Activated naive CD8-positive, alpha-beta T cell treated with anti-CD3 and anti-CD28 coated beads, Interleukin-2, amount 50 U/mL, for 24 hours (primary cell): ENCODE data around the gene L1CAM.

Source experiments
- ATAC-seq: fragments of 150-1000 bp; cut with Tn5 transposase; one replicate; pipeline ENCODE4 v1.10.0; 2021
- DNase-seq: peaks from one replicate; pipeline ENCODE4 v3.0.0; 2021
- H3K27ac Mint-ChIP-seq: one replicate; pipeline ENCODE4 v1.8.0; 2021; ENCODE audit warnings: mild to moderate bottlenecking, mixed read lengths
- H3K27me3 Mint-ChIP-seq: one replicate; pipeline ENCODE4 v1.8.0; 2021; ENCODE audit warnings: mixed read lengths
- H3K36me3 Mint-ChIP-seq: one replicate; pipeline ENCODE4 v1.8.0; 2021; ENCODE audit warnings: low read depth, mixed read lengths
- H3K4me1 Mint-ChIP-seq: one replicate; pipeline ENCODE4 v1.8.0; 2021; ENCODE audit warnings: mixed read lengths
- H3K4me3 Mint-ChIP-seq: one replicate; pipeline ENCODE4 v1.8.0; 2021; ENCODE audit warnings: mild to moderate bottlenecking, moderate library complexity, mixed read lengths
- H3K9me3 Mint-ChIP-seq: one replicate; pipeline ENCODE4 v1.8.0; 2021; ENCODE audit warnings: mixed read lengths

Gene L1CAM

DNA sequence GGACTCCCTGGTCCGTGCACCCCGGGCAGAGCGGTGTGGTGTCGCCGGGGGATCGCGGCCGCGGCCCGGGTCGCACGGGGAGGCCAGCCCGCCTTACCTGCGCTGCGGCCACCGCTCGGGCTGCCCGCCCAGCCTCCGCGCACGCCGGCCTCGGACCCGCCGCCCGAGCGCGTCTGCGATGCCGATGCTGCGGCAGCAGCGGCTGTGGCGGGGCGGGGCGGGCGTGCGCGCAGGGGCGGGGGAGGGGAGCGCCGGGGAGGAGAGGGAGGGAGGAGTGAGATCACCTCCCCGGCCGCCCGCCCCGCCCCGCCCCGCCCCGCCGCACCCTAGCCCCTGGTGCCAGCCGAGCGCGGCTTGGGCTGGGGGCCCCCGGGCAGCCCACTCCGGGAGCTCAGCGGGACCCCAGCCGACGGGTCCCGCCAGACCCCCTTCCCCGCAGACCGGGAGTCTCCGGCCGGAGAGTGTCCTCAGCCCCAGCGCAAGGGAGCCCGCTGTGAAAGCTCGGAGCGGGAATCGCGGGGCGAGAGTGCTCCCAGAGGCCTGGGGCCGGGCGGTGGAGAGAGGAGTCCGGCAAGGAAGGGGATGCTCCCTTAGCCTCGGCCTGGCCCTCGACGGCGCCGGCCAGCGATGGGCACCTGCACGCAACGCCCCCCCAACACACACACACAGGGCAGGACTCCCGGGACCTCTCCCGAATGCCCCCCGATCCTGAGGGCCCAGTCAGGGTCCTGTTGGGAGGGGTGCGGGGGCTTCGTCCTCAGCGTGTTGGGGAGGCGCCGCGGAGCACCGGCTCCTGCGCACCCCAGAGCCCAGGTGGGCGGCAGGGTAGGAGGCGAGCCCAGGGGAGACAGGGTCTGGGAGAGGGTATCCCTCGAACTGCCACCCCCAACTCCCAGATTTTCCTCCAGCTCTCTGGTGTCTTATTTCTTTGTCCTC, at the start of gene L1CAM:
L1CAM (minus strand) TSS at position 206 of the 936 bp plus-strand sequence. CDS start 10,337 bp downstream, outside the sequence.
- no peak within 1 kb of the TSS for H3K4me3 Mint-ChIP-seq
- no peak within 1 kb of the TSS for H3K27ac Mint-ChIP-seq
- H3K4me1 Mint-ChIP-seq: no peaks in the 10 kb centered on the region
- no peak for DNase-seq
- no peaks in the 10 kb centered on the region for H3K36me3 Mint-ChIP-seq
- no peak for ATAC-seq
- H3K27me3 Mint-ChIP-seq: peaks cover 27% of the 10 kb centered on the region
- no peaks in the 10 kb centered on the region for H3K9me3 Mint-ChIP-seq

DNA sequence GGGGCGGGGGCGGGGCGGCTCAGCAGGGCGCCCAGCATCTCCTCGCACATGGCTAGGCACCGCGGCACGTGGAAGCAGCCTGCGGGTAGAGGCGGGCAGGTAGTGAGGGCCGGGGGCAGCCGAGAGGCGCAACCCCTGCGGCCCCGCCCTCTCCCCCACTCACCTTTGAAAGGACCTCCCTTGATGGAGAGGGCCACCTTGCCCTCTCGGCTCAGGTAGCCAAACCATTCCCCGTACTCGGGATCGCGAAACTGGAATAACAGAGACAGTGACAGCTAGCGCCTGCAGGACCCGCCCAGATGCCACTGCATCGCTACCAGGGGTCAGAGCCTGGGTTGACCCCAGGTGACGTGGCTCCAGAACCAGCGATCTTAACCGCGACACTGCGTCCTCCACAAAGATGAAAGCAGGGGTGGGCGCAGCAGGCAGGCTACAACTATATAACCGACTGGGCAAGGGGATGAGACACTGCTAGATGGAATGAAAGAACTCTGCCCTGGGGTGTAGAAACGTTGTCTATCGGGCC, 49.4 kb upstream of the L1CAM start:
- ATAC-seq (peak; percentile 25), DNase-seq (no peak)
- Mint-ChIP-seq H3K4me3 (peak overlapping the region; percentile 73), H3K9me3 (no peaks in the 10 kb centered on the region), H3K27ac (peak overlapping the region; percentile 64), H3K4me1 (peaks cover 33% of the 10 kb centered on the region), H3K36me3 (peaks cover 16% of the 10 kb centered on the region), H3K27me3 (no peaks in the 10 kb centered on the region)

DNA sequence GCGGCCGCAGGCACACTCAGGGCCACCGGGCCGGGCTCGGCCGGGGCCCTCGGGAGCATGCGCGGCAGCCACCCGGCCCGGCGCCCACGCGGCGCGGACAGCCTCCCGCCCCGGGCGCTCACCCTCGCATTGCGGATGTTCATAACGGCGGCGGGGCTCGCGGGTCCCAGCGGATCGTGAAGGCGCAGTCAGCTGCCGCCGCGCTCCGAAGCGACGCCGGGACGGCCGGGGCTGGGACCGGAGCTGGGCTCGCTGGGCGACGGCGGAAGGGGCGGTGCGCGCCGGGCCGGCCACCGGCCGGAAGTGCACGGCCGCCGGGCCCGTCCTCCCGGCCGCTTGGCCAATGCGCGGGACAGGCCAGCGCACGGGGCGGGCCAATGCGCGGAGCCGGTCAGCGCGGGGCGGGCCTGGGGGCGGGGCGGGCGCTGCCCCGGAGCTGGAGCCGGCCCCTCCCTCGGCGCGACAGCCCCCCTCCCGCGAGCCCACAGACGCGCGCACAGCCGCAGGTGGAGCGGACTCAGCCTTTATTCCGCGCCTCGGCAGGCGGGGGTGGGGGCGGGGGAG, 48.9 kb upstream of the L1CAM start, which contains the start of gene NAA10:
NAA10 (minus strand) TSS at position 276 of the 564 bp plus-strand sequence; CDS start at position 143, 133 bp downstream.
- H3K9me3 Mint-ChIP-seq: no peaks in the 10 kb centered on the region
- peak; percentile 65 for DNase-seq
- peak within 1 kb of the TSS; percentile 81 for H3K27ac Mint-ChIP-seq
- H3K27me3 Mint-ChIP-seq: no peaks in the 10 kb centered on the region
- peak within 1 kb of the TSS; percentile 84 for H3K4me3 Mint-ChIP-seq
- ATAC-seq: peak; percentile 94
- peaks cover 17% of the 10 kb centered on the region for H3K36me3 Mint-ChIP-seq
- peaks cover 33% of the 10 kb centered on the region for H3K4me1 Mint-ChIP-seq

DNA sequence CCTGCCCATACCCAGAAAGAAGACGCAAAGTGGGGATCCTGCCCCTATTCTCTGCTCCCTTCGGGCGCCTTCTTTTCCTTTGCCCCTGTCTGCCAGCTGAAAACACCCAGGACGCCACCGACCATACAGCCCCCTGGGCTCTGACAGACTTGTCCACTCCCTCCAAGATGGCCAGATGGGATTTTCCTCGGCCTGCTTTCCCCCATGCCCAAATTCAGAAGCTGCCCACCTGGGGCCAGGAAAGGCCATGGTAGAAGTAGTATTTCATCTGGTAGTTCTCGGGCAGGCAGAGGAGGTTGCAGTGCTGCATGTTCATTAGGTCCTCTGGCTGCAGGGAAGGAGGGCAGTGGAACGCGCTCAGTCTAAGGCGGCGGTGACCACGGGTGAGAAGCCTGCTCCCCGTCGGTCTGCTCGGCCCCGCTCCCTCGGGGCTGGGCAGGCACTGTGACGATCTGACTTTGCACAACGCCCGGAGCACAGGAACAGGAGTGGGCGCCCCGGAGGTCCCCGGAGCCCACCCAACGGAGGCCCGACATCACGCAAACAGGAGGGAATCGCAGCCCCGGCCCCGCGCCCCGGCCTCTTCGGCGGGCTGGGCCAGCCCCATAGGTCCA, 48.3 kb upstream of the L1CAM start:
- ATAC-seq (no peak), DNase-seq (no peak)
- Mint-ChIP-seq H3K27ac (peak overlapping the region; percentile 81), H3K9me3 (no peaks in the 10 kb centered on the region), H3K4me1 (peaks cover 34% of the 10 kb centered on the region), H3K36me3 (peaks cover 17% of the 10 kb centered on the region), H3K4me3 (peak overlapping the region; percentile 84), H3K27me3 (no peaks in the 10 kb centered on the region)

DNA sequence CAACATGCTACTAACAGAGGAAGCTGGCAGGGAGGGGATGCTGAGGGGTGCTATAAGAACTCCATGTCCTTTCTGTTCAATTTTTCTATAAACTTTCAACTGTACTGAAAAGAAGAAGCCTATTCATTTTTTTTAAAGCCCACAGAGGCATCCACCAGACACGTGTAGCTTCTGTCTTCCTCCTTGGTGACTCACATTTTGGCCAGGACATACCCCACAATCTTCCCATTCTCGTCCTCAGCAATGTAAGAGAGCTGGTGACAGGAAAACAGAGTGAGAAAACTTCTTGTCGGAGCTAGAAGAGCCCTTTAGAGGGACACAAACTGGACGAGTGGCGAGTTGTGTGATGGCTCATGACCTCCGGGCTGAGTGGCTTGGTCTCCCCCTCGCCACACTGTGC, 47.8 kb upstream of the L1CAM start:
- Mint-ChIP-seq H3K36me3 (peaks cover 21% of the 10 kb centered on the region), H3K4me1 (peaks cover 38% of the 10 kb centered on the region), H3K9me3 (no peaks in the 10 kb centered on the region), H3K27me3 (no peaks in the 10 kb centered on the region), H3K4me3 (peak overlapping the region; percentile 84), H3K27ac (peak overlapping the region; percentile 81)
- no peak for ATAC-seq
- no peak for DNase-seq

- peaks cover 23% of the 10 kb centered on the region for H3K36me3 Mint-ChIP-seq
Measured at GRCh38 chrX:153932220-153932915, 46.4 kb upstream of the L1CAM start.

DNA sequence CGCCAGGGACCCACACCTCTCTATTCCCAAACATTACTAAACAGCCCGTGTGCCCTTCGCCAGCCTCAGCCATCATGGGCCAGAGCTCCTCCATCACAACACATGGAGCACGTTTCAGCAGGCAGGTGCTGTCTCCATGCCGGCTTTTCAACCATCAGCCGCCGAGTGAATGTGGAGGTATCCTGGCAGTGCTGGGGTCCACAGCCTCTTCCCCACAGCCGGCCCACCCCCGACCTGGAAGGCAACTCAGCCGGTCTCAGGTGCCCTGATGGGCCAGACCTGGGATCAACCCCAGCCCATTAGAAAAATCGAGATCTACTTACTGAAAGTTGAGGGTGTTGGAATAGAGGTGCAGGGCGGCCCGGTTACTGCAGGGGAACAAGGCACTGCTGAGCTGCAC, 45.8 kb upstream of the L1CAM start:
- Mint-ChIP-seq H3K36me3 (peaks cover 23% of the 10 kb centered on the region), H3K9me3 (no peaks in the 10 kb centered on the region), H3K4me1 (peaks cover 32% of the 10 kb centered on the region), H3K27me3 (no peaks in the 10 kb centered on the region), H3K4me3 (no peak overlapping the region), H3K27ac (peak overlapping the region; percentile 41)
- ATAC-seq: no peak
- no peak for DNase-seq

More at GRCh38 chrX:153932220-153932915, 46.4 kb upstream of the L1CAM start:
- ATAC-seq (no peak), DNase-seq (no peak)
- H3K9me3 Mint-ChIP-seq: no peaks in the 10 kb centered on the region
- H3K4me1 Mint-ChIP-seq: peaks cover 34% of the 10 kb centered on the region
- no peaks in the 10 kb centered on the region for H3K27me3 Mint-ChIP-seq
- H3K4me3 Mint-ChIP-seq: peak overlapping the region; percentile 84
- no peak overlapping the region for H3K27ac Mint-ChIP-seq

DNA sequence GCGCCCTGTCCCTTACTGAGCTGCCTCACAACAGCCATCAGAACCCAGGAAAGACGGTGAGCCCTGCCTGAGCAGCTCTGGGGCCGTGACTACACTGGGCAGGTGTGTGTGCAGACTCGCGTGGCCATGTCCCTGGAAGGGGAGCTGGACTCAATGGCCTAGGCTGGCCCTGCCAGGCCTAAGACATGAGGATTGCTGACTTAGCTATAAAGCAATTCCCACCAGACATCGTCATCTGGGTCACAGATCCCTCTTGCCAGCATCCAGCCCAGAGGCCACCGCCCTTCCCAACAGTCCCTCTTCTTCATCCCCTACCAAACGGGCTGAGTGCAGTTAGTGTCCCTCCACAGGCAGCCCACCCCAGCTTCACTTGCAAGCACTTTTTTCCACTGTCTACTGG, 45.2 kb upstream of the L1CAM start:
- no peak for ATAC-seq
- no peak overlapping the region for H3K4me3 Mint-ChIP-seq
- no peak for DNase-seq
- H3K9me3 Mint-ChIP-seq: no peaks in the 10 kb centered on the region
- peaks cover 29% of the 10 kb centered on the region for H3K4me1 Mint-ChIP-seq
- peak overlapping the region; percentile 41 for H3K27ac Mint-ChIP-seq
- no peaks in the 10 kb centered on the region for H3K27me3 Mint-ChIP-seq
- H3K36me3 Mint-ChIP-seq: peaks cover 22% of the 10 kb centered on the region

DNA sequence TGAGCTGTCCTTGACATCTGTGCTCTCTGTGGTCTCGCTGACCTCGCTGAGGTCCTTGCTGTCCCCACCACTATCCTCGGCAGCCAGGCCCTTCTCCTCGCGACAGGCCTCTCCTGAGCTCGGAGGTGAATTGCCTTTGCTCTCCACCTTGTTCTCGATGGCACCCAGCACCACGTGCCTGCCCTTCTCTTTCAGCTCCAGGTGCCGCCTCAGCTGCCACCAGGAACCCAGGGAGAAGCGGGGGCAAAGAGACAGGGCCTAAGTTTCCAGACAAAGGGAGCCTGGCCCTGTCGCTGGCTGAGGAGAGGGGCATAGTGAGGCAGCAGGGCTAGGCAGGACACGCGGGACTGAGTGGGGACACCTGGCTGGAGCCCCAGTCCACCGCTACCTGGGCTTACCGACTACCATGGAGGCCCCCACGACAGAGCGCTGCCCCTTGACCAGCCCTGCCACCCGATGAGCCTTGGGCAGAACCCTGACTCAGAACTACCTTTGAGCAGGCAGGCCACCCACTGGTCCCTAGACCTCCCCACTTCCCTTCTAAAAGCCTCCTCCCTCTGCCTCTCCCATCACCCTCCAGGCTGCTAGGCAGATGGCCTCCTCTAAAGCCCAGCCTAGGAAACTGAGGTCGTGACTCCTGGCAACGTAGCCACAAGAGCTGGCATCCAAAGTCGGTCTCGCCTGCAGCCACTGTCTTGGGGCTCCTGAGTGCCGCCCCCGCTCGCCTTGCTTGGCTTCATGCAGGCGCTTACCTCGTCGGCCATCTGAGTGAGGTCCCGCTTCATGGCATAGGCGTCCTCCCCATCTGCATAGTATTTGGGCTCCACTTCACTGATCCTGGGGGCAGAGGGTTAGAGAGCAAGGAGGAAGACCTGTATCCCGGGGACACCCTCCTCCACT, 44.3 kb upstream of the L1CAM start:
- Mint-ChIP-seq H3K27ac (no peak overlapping the region), H3K27me3 (no peaks in the 10 kb centered on the region), H3K4me1 (peaks cover 24% of the 10 kb centered on the region), H3K4me3 (no peak overlapping the region), H3K36me3 (peaks cover 22% of the 10 kb centered on the region), H3K9me3 (no peaks in the 10 kb centered on the region)
- ATAC-seq (no peak), DNase-seq (no peak)

- peak overlapping the region; percentile 73 for H3K27ac Mint-ChIP-seq
Measured at GRCh38 chrX:153929576-153929975, 43.6 kb upstream of the L1CAM start.

GRCh38 chrX:153928846-153929245, 42.9 kb upstream of the L1CAM start:
- no peaks in the 10 kb centered on the region for H3K9me3 Mint-ChIP-seq
- H3K27ac Mint-ChIP-seq: peak overlapping the region; percentile 73
- peak overlapping the region; percentile 84 for H3K4me3 Mint-ChIP-seq
- H3K27me3 Mint-ChIP-seq: no peaks in the 10 kb centered on the region
- H3K36me3 Mint-ChIP-seq: peaks cover 18% of the 10 kb centered on the region
- ATAC-seq (no peak), DNase-seq (no peak)
- peaks cover 25% of the 10 kb centered on the region for H3K4me1 Mint-ChIP-seq

More at GRCh38 chrX:153929576-153929975, 43.6 kb upstream of the L1CAM start:
- Mint-ChIP-seq H3K4me1 (peaks cover 24% of the 10 kb centered on the region), H3K9me3 (no peaks in the 10 kb centered on the region), H3K36me3 (peaks cover 22% of the 10 kb centered on the region), H3K27me3 (no peaks in the 10 kb centered on the region), H3K4me3 (no peak overlapping the region)
- no peak for DNase-seq
- ATAC-seq: no peak

DNA sequence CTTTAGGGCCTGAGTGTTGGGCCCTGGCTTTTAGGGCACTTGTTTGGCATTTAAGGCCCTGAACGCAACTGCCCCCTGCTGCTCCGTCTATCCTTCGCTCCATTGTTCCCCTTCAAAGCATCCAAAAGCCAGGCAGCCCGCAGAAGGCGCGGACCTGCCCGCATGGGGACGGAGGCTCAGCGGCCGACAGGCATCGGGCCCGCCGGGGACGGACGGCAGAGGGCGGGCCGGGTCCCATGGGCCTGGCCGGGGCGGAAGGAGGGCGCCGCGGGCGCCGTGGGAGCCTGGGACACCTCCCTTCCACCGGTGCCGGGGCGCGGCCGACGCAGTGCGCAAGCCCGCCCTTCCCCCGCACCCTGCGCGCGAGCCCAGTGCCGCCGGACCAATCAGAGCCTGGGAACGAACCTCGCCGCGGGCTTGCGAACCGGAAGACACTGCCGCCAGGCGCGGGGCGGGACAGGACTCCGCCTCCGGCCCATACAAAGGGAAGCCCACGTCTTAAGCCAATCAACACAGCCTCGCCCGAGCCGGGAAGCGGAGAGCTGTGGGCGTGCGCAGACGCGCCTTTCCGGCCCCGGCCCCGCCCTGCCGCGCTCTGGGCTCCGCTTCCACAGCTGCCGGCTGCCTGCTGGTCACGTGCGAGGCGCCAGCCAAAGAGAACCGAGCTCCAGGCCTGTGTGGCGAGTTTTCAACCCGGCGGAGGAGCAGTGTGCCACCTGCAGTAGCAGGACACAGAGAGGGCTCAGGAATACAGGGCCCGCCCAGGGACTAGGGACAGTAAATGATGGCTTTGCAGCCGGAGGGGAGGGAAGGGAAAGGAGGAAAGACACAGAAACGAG, 42.2 kb upstream of the L1CAM start:
- peaks cover 31% of the 10 kb centered on the region for H3K4me1 Mint-ChIP-seq
- H3K36me3 Mint-ChIP-seq: peaks cover 19% of the 10 kb centered on the region
- DNase-seq: peak; percentile 89
- peak; percentile 75 for ATAC-seq
- H3K4me3 Mint-ChIP-seq: peak overlapping the region; percentile 84
- H3K27ac Mint-ChIP-seq: peak overlapping the region; percentile 93
- H3K9me3 Mint-ChIP-seq: no peaks in the 10 kb centered on the region
- H3K27me3 Mint-ChIP-seq: no peaks in the 10 kb centered on the region

DNA sequence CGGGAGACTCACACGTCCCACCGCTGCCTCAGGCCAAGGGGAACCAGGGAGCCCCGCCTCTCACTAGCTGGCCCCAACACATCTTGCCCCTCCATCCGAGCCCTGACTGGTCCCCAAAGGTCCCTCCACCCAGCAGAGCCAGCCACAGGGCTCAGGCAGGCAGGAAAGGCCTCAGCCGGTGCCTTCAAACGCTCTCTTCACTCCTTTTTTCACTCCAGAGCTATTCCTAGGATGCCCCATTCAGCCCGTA, 41.6 kb upstream of the L1CAM start:
- no peak for ATAC-seq
- Mint-ChIP-seq H3K9me3 (no peaks in the 10 kb centered on the region), H3K36me3 (peaks cover 14% of the 10 kb centered on the region), H3K27ac (peak overlapping the region; percentile 93), H3K4me3 (peak overlapping the region; percentile 84), H3K4me1 (peaks cover 31% of the 10 kb centered on the region), H3K27me3 (no peaks in the 10 kb centered on the region)
- DNase-seq: no peak
